Transverse colon (tissue), 4 donors: ENCODE measurements around the gene IL1RAPL1.

Source experiments
- CTCF ChIP-seq, 5 experiments: fragments of 200-600 bp in 3 of 5; fragments of 450-650 bp in 2 of 5; sonication (generic) in 3 of 5; IDR thresholded peaks; 1 replicate in 2 of 5; 2 replicates in 3 of 5; pipeline ENCODE4 v1.5.1; 2016 to 2017; ENCODE audit warnings: antibody characterized with exemption in 5 of 5, inconsistent platforms in 3 of 5, mild to moderate bottlenecking in 2 of 5, moderate library complexity in 1 of 5
- POLR2A ChIP-seq: fragments of 450-650 bp; IDR thresholded peaks from one replicate; pipeline ENCODE4 v1.6.1; 2016; ENCODE audit warnings: antibody characterized with exemption, mild to moderate bottlenecking, moderate library complexity
- POLR2AphosphoS5 ChIP-seq, 3 donors: sonication (generic); formaldehyde crosslinking; IDR thresholded peaks; one replicate each; pipeline ENCODE4 v1.6.1; 2016; ENCODE audit warnings: antibody characterized with exemption in 3 of 3

GRCh38 chrX:29880977-29881376 lies 1293.7 kb downstream of the IL1RAPL1 start:
- TF ChIP-seq CTCF (IDR thresholded peaks at IDR 0.05): no peak
- no peak for TF ChIP-seq POLR2A
- TF ChIP-seq POLR2AphosphoS5 (IDR thresholded peaks at IDR 0.05): no peak
